Tibial artery (tissue), 4 donors: ENCODE results near the gene GDI2.

Experiments used
- DNase-seq, 2 donors: peaks; one replicate each; pipeline ENCODE4 v3.0.0-alpha.2; 2019
- H3K27ac ChIP-seq, 2 donors: fragments of 200-600 bp; sonication (generic) in 1 of 2; 1 replicate in 1 of 2; 2 replicates in 1 of 2; pipeline ENCODE4 v1.5.1; 2018 to 2019; ENCODE audit warnings: mild to moderate bottlenecking in 1 of 2
- H3K27me3 ChIP-seq, 2 donors: fragments of 200-600 bp; sonication (generic) in 1 of 2; one replicate each; pipeline versions ENCODE4 v1.5.1 to v1.6.0; 2016 to 2019
- H3K36me3 ChIP-seq, 3 donors: fragments of 200-600 bp; sonication (generic) in 2 of 3; one replicate each; pipeline ENCODE4 v1.5.1; 2016 to 2019; ENCODE audit warnings: mild to moderate bottlenecking in 2 of 3
- H3K4me1 ChIP-seq, 4 donors: fragments of 200-600 bp; sonication (generic) in 2 of 4; 1 replicate in 3 of 4; 2 replicates in 1 of 4; pipeline ENCODE4 v1.5.1; 2016 to 2019
- H3K4me3 ChIP-seq, 2 donors: fragments of 200-600 bp; sonication (generic) in 1 of 2; 1 replicate in 1 of 2; 2 replicates in 1 of 2; pipeline ENCODE4 v1.5.1; 2018 to 2019; ENCODE audit warnings: mild to moderate bottlenecking in 2 of 2
- H3K9me3 ChIP-seq, 3 donors: fragments of 200-600 bp; sonication (generic) in 1 of 3; one replicate each; pipeline ENCODE4 v1.5.1; 2016 to 2019
- CTCF ChIP-seq, 2 experiments: fragments of 200-600 bp in 1 of 2; fragments of 450-650 bp in 1 of 2; IDR thresholded peaks; one replicate each; pipeline ENCODE4 v1.5.1; 2017 to 2019; ENCODE audit warnings: antibody characterized with exemption in 2 of 2, mild to moderate bottlenecking in 1 of 2, moderate library complexity in 1 of 2
- intact Hi-C: fragments of 100-400 bp; cut with DNase I; formaldehyde crosslinking; loops from one replicate; pipeline ENCODE4 v1.15.0; 2023; ENCODE audit warnings: low total_unique reads

GDI2 gene

GRCh38 chr10:5813341-5814109 is at the start of gene GDI2:
GDI2 (minus strand) TSS chr10:5813434; CDS start chr10:5813258, 176 bp downstream.
- intact Hi-C loops: loop anchor here (1.0 to 10.0 kb wide), 3 partner anchors 77 to 369 kb away; partner anchors contain the start of gene FBH1
- Histone ChIP-seq H3K36me3 (no peaks in the 10 kb centered on the region), H3K9me3 (no peaks in the 10 kb centered on the region), H3K4me1 (peaks cover 0 to 46% (median 14%) of the 10 kb centered on the region in 4 donors), H3K27me3 (no peaks in the 10 kb centered on the region), H3K27ac (peak within 1 kb of the TSS; percentile 96 to 99), H3K4me3 (peak within 1 kb of the TSS; percentile 91 to 100)
- TF ChIP-seq CTCF (IDR thresholded peaks at IDR 0.05): peak in 1 of 2 experiments; percentile 24
- DNase-seq: peak; percentile 94 to 97

- no peaks in the 10 kb centered on the region for H3K4me1 ChIP-seq
- H3K4me3 ChIP-seq: no peak overlapping the region
- H3K9me3 ChIP-seq: no peaks in the 10 kb centered on the region
- DNase-seq: no peak
- no peaks in the 10 kb centered on the region for H3K27me3 ChIP-seq
- intact Hi-C loops: no loop called here
- TF ChIP-seq CTCF (IDR thresholded peaks at IDR 0.05): no peak
- no peak overlapping the region for H3K27ac ChIP-seq
- peaks cover 0 to 6% (median 0%) of the 10 kb centered on the region in 3 donors for H3K36me3 ChIP-seq
Measured at GRCh38 chr10:5862360-5862961, 49.2 kb upstream of the GDI2 start.

- no peak for TF ChIP-seq CTCF (IDR thresholded peaks at IDR 0.05)
- intact Hi-C loops: no loop called here
- no peak for DNase-seq
- no peaks in the 10 kb centered on the region for H3K9me3 ChIP-seq
- no peaks in the 10 kb centered on the region for H3K27me3 ChIP-seq
- H3K4me1 ChIP-seq: no peaks in the 10 kb centered on the region
- no peak overlapping the region for H3K4me3 ChIP-seq
- peaks cover 0 to 6% (median 0%) of the 10 kb centered on the region in 3 donors for H3K36me3 ChIP-seq
- H3K27ac ChIP-seq: no peak overlapping the region
Measured at GRCh38 chr10:5860066-5860465, 46.8 kb upstream of the GDI2 start.

GRCh38 chr10:5858811-5859210 is 45.6 kb upstream of the GDI2 start:
- H3K4me1 ChIP-seq: no peaks in the 10 kb centered on the region
- intact Hi-C loops: no loop called here
- H3K4me3 ChIP-seq: no peak overlapping the region
- no peak for DNase-seq
- no peaks in the 10 kb centered on the region for H3K27me3 ChIP-seq
- no peak for TF ChIP-seq CTCF (IDR thresholded peaks at IDR 0.05)
- no peak overlapping the region for H3K27ac ChIP-seq
- H3K36me3 ChIP-seq: peaks cover 0 to 6% (median 0%) of the 10 kb centered on the region in 3 donors
- no peaks in the 10 kb centered on the region for H3K9me3 ChIP-seq

GRCh38 chr10:5856701-5857004 is 43.4 kb upstream of the GDI2 start:
- TF ChIP-seq CTCF (IDR thresholded peaks at IDR 0.05): no peak
- no peaks in the 10 kb centered on the region for H3K4me1 ChIP-seq
- intact Hi-C loops: no loop called here
- DNase-seq: no peak
- H3K4me3 ChIP-seq: no peak overlapping the region
- no peaks in the 10 kb centered on the region for H3K27me3 ChIP-seq
- H3K27ac ChIP-seq: no peak overlapping the region
- no peaks in the 10 kb centered on the region for H3K36me3 ChIP-seq
- H3K9me3 ChIP-seq: no peaks in the 10 kb centered on the region
